MM.1S (cell line): ENCODE data around the gene NIM1K.

Source experiments
- DNase-seq: peaks from one replicate; pipeline ENCODE4 v3.0.0-alpha.2; 2015
- H2AFZ ChIP-seq: fragments of 300-600 bp; sonication (generic); 2 replicates; pipeline ENCODE4 v1.6.0; 2016; ENCODE audit warnings: antibody characterized with exemption, low read length
- H3F3A ChIP-seq: fragments of 300-600 bp; sonication (generic); 2 replicates; pipeline ENCODE4 v1.6.1; 2016; ENCODE audit warnings: mild to moderate bottlenecking, antibody characterized with exemption, low read length, moderate library complexity, mixed read lengths; ENCODE audit not compliant: insufficient read depth
- H3K27ac ChIP-seq: fragments of 300-600 bp; sonication (generic); 2 replicates; pipeline ENCODE4 v1.5.1; 2016; ENCODE audit warnings: mild to moderate bottlenecking, low read length
- H3K27me3 ChIP-seq: fragments of 300-600 bp; sonication (generic); replicated peaks from 2 replicates; pipeline ENCODE4 v1.6.0; 2016; ENCODE audit warnings: low read length; ENCODE audit not compliant: insufficient read depth
- H3K36me3 ChIP-seq: fragments of 300-600 bp; sonication (generic); replicated peaks from 2 replicates; pipeline ENCODE4 v1.6.1; 2016; ENCODE audit warnings: mild to moderate bottlenecking, low read length, mixed read lengths; ENCODE audit not compliant: insufficient read depth
- H3K4me1 ChIP-seq: fragments of 300-600 bp; sonication (generic); 2 replicates; pipeline ENCODE4 v1.6.1; 2016; ENCODE audit warnings: low read length, mixed read lengths
- H3K4me2 ChIP-seq: fragments of 300-600 bp; sonication (generic); 2 replicates; pipeline ENCODE4 v1.6.0; 2016; ENCODE audit warnings: low read depth, low read length
- H3K4me3 ChIP-seq: fragments of 300-600 bp; sonication (generic); 2 replicates; pipeline ENCODE4 v1.5.1; 2016; ENCODE audit warnings: low read length, mixed read lengths
- H3K79me2 ChIP-seq: fragments of 300-600 bp; sonication (generic); 2 replicates; pipeline ENCODE4 v1.6.1; 2016; ENCODE audit warnings: mixed run types, low read length, mixed read lengths
- H3K9ac ChIP-seq: fragments of 300-600 bp; sonication (generic); 2 replicates; pipeline ENCODE4 v1.6.1; 2016; ENCODE audit warnings: low read length, mixed read lengths
- H3K9me2 ChIP-seq: fragments of 300-600 bp; sonication (generic); replicated peaks from 2 replicates; pipeline ENCODE4 v1.6.1; 2016; ENCODE audit warnings: mild to moderate bottlenecking, low read length, mixed read lengths; ENCODE audit not compliant: insufficient read depth
- H3K9me3 ChIP-seq: fragments of 300-600 bp; sonication (generic); replicated peaks from 2 replicates; pipeline ENCODE4 v1.6.1; 2016; ENCODE audit warnings: mild to moderate bottlenecking, low read length, mixed read lengths; ENCODE audit not compliant: insufficient read depth
- H4K20me1 ChIP-seq: fragments of 300-600 bp; sonication (generic); 2 replicates; pipeline ENCODE4 v1.6.1; 2016; ENCODE audit warnings: mild to moderate bottlenecking, low read length, moderate library complexity, mixed read lengths; ENCODE audit not compliant: insufficient read depth
- EZH2 ChIP-seq: fragments of 300-600 bp; sonication (generic); optimal IDR thresholded peaks from 2 replicates; pipeline ENCODE3; 2017; ENCODE audit warnings: low read depth, mild to moderate bottlenecking, antibody characterized with exemption, low read length, mixed read lengths
- EZH2phosphoT487 ChIP-seq: fragments of 300-600 bp; sonication (generic); IDR thresholded peaks from 2 replicates; pipeline ENCODE4 v1.6.1; 2018; ENCODE audit warnings: antibody characterized with exemption, low read length
- TF ChIP-seq, protein P1 (sequence below): fragments of 300-600 bp; sonication (generic); IDR thresholded peaks from 2 replicates; pipeline ENCODE4 v1.5.1; 2016; ENCODE audit warnings: antibody characterized with exemption, low read length, mixed read lengths

NIM1K gene

DNA sequence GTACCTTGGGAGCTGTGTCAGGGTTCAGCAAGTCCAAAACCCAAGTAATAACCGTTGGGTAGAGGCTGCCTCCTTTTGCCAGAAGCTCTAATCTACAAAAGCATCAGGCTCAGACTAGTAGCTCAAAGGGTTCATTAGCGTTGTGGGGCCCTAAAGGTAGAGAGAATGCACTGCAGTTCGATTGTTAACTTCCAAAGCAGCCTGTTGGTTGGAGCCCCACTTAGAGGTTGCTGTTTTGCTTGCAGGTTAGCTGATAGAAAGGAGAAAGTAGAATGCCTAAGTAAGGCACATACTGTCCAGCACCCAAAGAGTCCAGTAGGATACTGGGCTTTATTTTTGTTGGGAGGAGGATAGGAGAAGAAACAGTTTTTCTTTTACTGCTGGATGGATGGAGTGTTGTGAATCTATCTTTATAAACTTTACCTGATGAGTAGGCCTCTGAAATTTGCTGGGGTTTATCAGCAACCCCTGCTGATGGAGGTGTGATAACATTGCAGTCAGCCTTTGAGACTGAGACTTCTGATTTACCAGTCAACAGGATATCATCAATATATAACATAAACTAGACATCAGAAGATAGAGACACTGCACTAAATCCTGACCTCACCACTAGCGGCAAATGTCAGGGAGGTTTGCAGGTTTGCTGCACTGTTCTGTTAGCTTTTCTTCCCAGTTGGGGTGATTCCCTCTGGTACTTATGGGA is 36.5 kb upstream of the NIM1K start:
- H3K4me1 ChIP-seq: no peaks in the 10 kb centered on the region
- no peak overlapping the region for H2AFZ ChIP-seq
- H3K4me3 ChIP-seq: no peak overlapping the region
- H3F3A ChIP-seq: no peaks in the 10 kb centered on the region
- peaks cover 16% of the 10 kb centered on the region; the same call in 1 of the 2 replicates for H3K79me2 ChIP-seq
- H3K9ac ChIP-seq: no peak overlapping the region
- DNase-seq: no peak
- TF ChIP-seq EZH2 (no peak), EZH2phosphoT487 (no peak)
- TF ChIP-seq, protein P1, sequence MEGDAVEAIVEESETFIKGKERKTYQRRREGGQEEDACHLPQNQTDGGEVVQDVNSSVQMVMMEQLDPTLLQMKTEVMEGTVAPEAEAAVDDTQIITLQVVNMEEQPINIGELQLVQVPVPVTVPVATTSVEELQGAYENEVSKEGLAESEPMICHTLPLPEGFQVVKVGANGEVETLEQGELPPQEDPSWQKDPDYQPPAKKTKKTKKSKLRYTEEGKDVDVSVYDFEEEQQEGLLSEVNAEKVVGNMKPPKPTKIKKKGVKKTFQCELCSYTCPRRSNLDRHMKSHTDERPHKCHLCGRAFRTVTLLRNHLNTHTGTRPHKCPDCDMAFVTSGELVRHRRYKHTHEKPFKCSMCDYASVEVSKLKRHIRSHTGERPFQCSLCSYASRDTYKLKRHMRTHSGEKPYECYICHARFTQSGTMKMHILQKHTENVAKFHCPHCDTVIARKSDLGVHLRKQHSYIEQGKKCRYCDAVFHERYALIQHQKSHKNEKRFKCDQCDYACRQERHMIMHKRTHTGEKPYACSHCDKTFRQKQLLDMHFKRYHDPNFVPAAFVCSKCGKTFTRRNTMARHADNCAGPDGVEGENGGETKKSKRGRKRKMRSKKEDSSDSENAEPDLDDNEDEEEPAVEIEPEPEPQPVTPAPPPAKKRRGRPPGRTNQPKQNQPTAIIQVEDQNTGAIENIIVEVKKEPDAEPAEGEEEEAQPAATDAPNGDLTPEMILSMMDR: no peak
- H3K9me3 ChIP-seq: no peaks in the 10 kb centered on the region
- H3K27me3 ChIP-seq: no peaks in the 10 kb centered on the region
- no peaks in the 10 kb centered on the region for H4K20me1 ChIP-seq
- H3K36me3 ChIP-seq: no peaks in the 10 kb centered on the region
- no peaks in the 10 kb centered on the region for H3K9me2 ChIP-seq
- H3K27ac ChIP-seq: no peak overlapping the region
- no peak overlapping the region for H3K4me2 ChIP-seq

DNA sequence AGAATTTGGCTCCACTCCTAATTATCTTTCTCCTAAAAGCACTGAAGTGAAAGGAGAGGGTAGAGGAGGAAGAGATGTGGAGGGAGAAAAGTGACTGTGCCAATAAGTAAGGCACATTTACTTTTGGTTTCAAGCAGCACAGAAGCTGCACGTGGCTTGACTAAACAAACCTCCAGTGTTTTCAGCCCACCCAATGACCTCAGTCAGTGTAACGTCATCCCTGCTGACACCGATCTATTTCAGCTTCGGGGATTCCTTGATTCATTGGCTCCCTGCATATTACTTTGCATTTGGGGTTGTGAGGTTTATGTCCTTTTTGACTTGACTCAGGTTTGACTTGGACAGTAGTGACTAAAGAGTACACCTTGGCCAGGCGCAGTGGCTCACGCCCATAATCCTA is 35.6 kb upstream of the NIM1K start:
- Histone ChIP-seq H3K9me2 (no peaks in the 10 kb centered on the region), H3K27me3 (no peaks in the 10 kb centered on the region), H3F3A (no peaks in the 10 kb centered on the region), H3K79me2 (peaks cover 16% of the 10 kb centered on the region; the same call in 1 of the 2 replicates), H3K9me3 (no peaks in the 10 kb centered on the region), H3K36me3 (peaks cover 3% of the 10 kb centered on the region), H3K4me3 (no peak overlapping the region), H2AFZ (no peak overlapping the region), H3K27ac (no peak overlapping the region), H3K4me1 (no peaks in the 10 kb centered on the region), H3K9ac (no peak overlapping the region), H4K20me1 (no peaks in the 10 kb centered on the region), H3K4me2 (no peak overlapping the region)
- TF ChIP-seq EZH2phosphoT487: no peak
- TF ChIP-seq, protein P1: no peak
- no peak for TF ChIP-seq EZH2
- no peak for DNase-seq

DNA sequence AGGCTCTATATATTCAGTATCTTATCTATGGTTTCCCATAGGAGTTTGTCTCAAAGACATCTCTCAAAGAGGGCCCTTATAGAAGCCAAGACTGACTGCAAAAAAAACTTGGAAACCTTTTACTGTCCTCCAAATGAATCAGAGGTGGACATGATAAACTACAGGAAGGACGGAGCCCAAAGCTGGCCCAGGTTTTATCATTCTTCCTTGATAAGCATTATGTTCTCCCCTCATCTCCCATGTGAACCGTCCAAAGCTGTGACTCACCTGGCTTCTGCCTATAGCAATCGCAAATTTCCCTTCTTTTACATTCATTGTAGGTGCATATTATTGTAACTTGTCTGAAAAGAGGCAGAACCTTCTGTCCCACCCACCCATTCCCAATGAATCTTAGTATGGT is 35.0 kb upstream of the NIM1K start:
- peaks cover 3% of the 10 kb centered on the region for H3K36me3 ChIP-seq
- peaks cover 15% of the 10 kb centered on the region; the same call in 1 of the 2 replicates for H3K79me2 ChIP-seq

More for the DNA sequence above, 35.0 kb upstream of the NIM1K start:
- Histone ChIP-seq H3K4me2 (no peak overlapping the region), H3K4me3 (no peak overlapping the region), H3K27ac (no peak overlapping the region), H4K20me1 (no peaks in the 10 kb centered on the region), H3K9ac (no peak overlapping the region), H3F3A (no peaks in the 10 kb centered on the region), H2AFZ (no peak overlapping the region), H3K9me2 (no peaks in the 10 kb centered on the region), H3K4me1 (no peaks in the 10 kb centered on the region), H3K27me3 (no peaks in the 10 kb centered on the region), H3K9me3 (no peaks in the 10 kb centered on the region)
- no peak for DNase-seq
- TF ChIP-seq EZH2phosphoT487 (no peak), EZH2 (no peak)
- TF ChIP-seq, protein P1: no peak
